Activated naive CD4-positive, alpha-beta T cell treated with anti-CD3 and anti-CD28 coated beads, Interleukin-2, amount 50 U/mL, for 16 hours (primary cell): Measurements from ENCODE around the gene HDAC4.

Source experiments
- DNase-seq: peaks from one replicate; pipeline ENCODE4 v3.0.0-alpha.2; 2020

The HDAC4 gene

DNA sequence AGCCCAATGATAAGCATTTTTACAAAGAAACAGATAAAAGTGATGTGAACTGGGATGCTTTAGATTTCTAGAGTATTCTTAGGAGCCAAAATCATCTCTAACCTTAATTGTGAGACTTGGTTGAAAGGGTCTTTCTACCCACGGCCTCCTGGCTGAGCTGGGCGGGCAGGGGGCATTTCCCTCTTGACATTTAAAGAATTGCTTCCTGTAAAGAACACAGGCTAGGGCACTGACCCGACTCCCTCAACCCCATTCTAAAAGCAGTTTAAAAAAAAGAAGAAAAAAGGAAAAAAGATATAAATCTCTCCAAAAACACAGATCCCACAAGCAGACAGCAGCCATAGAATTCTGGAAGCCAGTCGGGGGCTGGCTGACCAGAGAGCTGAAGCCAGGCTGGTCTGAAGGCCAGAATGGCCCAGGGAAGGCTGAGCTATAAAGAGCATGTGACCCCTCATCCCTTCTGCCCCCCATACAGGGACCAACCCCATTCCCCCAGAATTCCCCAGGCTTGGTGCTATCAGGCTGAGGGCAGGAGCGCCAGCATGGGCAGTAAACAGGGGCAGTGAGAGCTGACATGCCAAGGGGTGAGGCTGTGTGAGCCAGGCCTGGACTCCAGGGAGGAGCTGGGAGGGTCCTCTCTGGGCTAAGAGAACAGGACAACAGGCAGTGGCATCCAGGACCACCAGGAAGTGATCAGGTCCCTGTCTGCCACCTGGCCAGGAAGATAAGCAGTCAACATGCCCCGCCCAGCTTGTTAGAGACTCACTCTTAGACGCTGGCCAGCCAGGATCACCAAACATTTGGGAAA, 188.5 kb downstream of the HDAC4 start:
- DNase-seq, result no peak

GRCh38 chr2:239211396-239212094, 189.3 kb downstream of the HDAC4 start:
- DNase-seq, result no peak

DNA sequence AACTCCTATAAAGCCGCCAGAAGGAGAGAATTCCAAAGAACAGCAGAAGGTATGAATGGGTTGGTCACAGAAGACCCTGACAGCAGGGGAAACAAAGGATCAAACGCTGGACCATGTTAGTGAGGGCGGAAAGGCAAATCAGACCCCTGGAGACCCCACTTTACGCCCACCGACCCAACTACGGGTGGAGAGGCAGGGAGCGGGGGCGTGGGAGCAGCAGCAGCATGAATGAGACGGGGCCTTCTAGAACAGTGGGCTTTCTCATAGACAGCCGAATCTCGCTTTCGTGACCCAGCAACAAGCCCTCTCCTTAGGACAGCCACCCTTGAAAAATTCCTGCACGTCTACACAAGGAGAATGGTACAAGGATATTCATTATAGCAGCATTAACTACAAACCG, 191.0 kb downstream of the HDAC4 start:
- DNase-seq, result no peak

DNA sequence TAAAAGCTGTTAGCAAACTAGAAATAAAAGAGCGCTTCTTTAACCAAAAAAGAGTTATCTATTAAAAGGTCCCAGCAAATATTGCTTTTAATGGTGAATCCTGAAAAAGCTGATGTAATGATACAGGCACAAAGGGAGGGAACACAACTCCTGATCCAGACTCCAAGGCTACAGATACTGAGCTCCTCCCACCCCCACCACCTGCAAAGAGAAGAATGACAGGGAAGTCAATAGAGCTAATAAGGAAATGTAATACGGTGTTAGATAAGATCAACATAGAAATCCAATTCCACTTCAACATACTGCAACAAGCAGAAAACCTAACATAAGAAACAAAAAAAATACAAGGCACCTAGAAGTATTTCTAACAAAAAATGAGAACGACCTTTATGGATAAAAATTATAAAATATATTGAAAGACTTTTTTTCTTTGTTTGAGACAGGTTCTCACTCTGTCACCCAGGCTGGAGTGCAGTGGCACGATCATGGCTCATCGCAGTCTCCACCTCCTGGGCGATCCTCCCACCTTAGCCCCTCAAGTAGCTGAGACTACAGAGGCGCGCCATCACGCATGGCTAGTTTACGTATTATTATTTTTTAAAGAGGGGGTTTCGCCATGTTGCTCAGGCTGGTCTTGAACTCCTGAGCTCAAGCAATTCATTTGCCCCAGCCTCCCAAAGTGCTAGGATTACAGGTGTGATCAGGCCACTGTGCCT, 192.2 kb downstream of the HDAC4 start:
- DNase-seq, result no peak

GRCh38 chr2:239206851-239207250, 194.0 kb downstream of the HDAC4 start:
- DNase-seq, result no peak

- no peak for DNase-seq
These were observed 194.8 kb downstream of the HDAC4 start for GRCh38 chr2:239206042-239206441.

DNA sequence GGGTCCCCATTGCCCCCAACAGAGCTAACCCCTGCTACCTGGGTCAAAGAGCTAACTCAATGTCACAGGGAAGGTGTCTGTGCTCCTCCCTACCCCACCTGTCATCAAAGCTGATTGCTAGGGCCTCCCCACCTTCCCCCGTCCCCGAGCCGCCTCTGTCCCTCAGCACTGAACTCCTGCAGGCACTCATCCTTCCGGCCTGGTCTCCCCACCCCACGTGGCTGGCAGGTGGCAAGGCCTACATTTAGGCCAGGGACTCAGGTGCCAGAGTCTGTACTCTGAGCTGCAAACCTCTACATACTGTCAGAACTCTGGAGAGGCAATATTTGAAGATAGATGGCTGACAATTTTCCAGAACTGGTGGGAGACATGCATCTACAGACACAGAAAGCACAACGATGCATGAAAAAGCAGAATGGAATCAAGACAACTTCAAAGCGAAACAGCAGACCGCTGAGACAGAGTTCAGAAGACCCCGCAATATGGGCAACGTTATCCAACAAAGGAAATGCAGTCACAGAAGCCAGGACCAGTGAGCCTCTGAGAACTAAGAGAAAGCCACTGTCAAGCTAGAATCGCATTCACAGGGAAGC, 195.8 kb downstream of the HDAC4 start:
- DNase-seq, result no peak

GRCh38 chr2:239204136-239204875, 196.5 kb downstream of the HDAC4 start:
- DNase-seq, result no peak

DNA sequence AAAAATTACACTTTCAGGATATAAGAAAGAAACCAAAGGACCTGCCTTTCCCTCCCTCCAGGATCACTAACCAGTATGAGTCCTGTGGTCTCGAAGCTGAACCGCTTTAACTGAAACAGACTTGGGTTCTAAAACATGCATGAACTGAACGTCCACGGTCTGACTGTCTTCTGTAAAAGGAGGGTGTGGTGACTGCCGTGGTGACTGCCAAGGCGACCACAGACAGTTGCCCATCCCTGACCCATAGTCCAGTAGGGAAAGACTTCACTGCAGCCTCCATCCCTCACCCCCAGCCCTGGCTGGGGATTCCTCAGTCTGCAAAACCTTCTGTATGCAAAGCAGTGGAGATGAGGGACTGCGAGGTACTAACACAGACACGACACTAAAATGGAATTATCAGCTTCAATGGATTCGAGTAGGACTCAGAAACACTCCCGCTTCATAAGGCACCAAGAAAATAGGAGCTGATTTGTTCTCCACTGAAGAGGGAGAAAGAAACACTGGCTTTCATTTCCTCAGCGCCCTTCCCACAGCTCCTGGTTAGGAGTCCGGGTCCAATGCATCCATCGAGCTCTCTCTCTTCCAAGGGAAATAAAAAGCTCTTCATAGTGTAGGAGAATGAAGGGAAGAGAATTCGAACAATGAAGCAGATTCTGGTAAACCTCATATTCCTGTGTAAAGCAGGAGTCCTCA, 197.2 kb downstream of the HDAC4 start:
- DNase-seq, result no peak

DNA sequence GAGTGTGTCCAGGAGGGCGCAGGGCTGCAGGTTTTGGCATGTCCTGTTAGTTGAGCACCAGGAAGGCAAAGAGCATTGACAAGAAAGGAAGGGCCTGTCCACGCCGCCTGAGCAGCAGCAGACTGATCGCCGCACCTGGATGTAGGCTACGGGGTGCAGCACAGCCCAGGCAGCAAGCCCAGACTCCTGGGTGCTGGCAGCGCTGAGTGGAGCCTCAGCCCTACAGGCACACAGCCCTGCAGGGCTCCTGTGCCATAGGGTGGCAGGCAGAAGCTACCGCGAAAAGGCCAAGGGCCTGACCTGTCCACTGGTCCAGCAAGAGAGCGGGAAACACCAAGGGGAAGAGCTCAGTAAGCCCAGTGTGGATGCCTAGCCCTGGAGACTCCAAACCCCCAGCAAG, 198.0 kb downstream of the HDAC4 start:
- no peak for DNase-seq

DNA sequence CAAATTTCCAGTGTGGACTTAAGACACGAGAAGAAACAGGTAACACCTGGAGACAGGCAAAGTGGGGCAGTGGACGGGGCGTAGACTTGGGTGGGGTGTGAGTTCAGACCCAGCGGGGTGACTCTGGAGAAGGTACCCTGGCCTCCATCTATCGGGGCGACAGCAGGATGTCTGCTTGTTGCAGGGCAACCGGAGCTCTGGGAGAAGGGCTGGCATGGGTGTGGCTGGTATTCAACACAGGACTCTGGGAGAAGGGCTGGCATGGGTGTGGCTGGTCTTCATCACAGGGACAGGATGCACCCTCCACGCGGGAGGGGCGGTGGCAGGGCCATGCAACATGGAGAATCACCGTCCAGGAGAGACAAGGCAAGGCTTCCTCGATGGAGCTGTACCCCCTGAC, 198.5 kb downstream of the HDAC4 start:
- DNase-seq, result no peak

DNA sequence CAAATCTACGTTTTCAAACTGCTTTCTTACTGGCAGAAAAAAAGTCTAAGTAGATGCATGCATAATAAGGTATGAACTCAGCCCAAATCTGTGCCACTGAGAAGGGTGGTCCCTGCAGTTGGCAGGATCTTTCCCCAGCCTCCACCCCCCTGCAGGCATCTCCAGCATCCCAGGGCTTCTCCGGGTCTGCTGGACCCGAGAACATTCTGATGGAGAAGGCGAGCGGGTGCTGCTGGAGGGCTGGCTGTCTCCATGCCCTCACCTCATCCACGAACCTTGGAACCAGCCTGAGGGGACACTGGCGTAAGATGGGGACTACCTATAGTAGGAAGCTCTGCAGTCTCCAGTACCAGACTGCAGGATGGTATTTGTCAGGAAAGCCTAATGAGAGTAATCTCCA, 198.9 kb downstream of the HDAC4 start:
- no peak for DNase-seq

- DNase-seq, result no peak
These were observed 199.3 kb downstream of the HDAC4 start for GRCh38 chr2:239201531-239201876.

- no peak for DNase-seq
These were observed 199.9 kb downstream of the HDAC4 start for GRCh38 chr2:239200646-239201530.

GRCh38 chr2:239199041-239199768, 201.6 kb downstream of the HDAC4 start:
- no peak for DNase-seq

GRCh38 chr2:239198221-239198620, 202.6 kb downstream of the HDAC4 start:
- no peak for DNase-seq

GRCh38 chr2:239197146-239197545, 203.7 kb downstream of the HDAC4 start:
- DNase-seq, result no peak

DNA sequence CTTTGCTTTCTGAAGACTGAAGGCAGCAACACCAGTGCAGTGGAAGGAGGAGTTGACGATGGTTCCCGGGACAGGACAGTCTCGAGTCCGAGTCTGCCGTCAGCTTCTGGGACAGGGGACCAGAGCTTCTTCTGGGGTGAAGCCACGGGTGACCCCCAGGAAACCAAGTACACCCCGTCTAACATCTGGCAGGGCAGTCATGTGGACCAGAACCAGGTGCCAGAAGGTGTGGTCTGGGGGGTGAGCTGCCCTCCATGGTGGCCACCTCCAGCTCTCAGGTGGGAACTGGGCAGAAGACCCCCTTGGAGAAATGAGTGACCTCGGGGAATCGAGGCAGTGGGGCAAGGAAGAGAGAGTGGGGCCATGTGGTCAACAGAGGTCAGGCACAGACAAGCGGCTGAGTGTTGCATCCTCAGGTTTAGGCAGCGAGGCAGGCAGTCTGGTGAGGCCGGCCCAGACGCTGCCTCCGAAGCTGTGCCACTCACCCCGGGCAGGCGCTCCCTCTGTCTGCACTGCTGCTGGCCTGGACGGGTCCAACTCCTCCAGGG, 204.3 kb downstream of the HDAC4 start:
- no peak for DNase-seq

- no peak for DNase-seq
These were observed 204.8 kb downstream of the HDAC4 start for GRCh38 chr2:239195992-239196391.

GRCh38 chr2:239195318-239195871, 205.4 kb downstream of the HDAC4 start:
- DNase-seq, result no peak
